SK-MEL-5 (cell line): ENCODE measurements around the gene MT4. TPM values are rescaled to one million over a fixed set of nuclear protein-coding genes. Genes with fewer than 3 reads are reported as not detected.

Experiments used
- DNase-seq: peaks from one replicate; pipeline ENCODE4 v3.0.0-alpha.2; 2016; ENCODE audit warnings: low read depth, low spot score
- in situ Hi-C: cut with HindIII; loops from 2 replicates; pipeline ENCODE4 v1.10.0; 2016; ENCODE audit warnings: low sequenced_read_pairs, high pct_unique_total_duplicates, low pct_unique_long_range_greater_than_20kb
- total RNA-seq: library from RNA; depleted of rRNA; stranded (reverse); fragments of >200 nt; shearing (Covaris generic); gene quantifications from 2 replicates; pipeline ENCODE4 v1.2.3, GENCODE V29; 2014; rRNA removed

Gene MT4
- total RNA-seq, 1 experiment from 2014 or later: not detected

- peak; percentile 61 for DNase-seq
- in situ Hi-C loops: no loop called here
Observed at GRCh38 chr16:56610017-56610608, 45.2 kb downstream of the MT4 start.

- no peak for DNase-seq
- in situ Hi-C loops: no loop called here
Observed at GRCh38 chr16:56610609-56611111, 45.8 kb downstream of the MT4 start.

GRCh38 chr16:56611281-56611833 is 46.5 kb downstream of the MT4 start:
- DNase-seq: no peak
- in situ Hi-C loops: no loop called here

- in situ Hi-C loops: no loop called here
- DNase-seq: no peak
Observed at GRCh38 chr16:56613706-56614105, 48.8 kb downstream of the MT4 start.

- in situ Hi-C loops: no loop called here
- no peak for DNase-seq
Observed at GRCh38 chr16:56614549-56614991, 49.7 kb downstream of the MT4 start.

- in situ Hi-C loops: no loop called here
- no peak for DNase-seq
Observed at GRCh38 chr16:56615353-56615752, 50.5 kb downstream of the MT4 start.

GRCh38 chr16:56616608-56617211 is 51.8 kb downstream of the MT4 start:
- DNase-seq: no peak
- in situ Hi-C loops: no loop called here

- DNase-seq: no peak
- in situ Hi-C loops: no loop called here
Observed at GRCh38 chr16:56617212-56618085, 52.6 kb downstream of the MT4 start.

GRCh38 chr16:56618138-56618537 is 53.3 kb downstream of the MT4 start:
- no peak for DNase-seq
- in situ Hi-C loops: no loop called here

Other genes with a start within 250 kb of the MT4 start
- 122 and 126 TPM in 2 replicates for gene AMFR, start 139.5 kb upstream of the MT4 start, total RNA-seq
- gene NUDT21, start 113.7 kb upstream of the MT4 start, total RNA-seq: 72.7 and 83.5 TPM in 2 replicates
- 92.6 and 95.1 TPM in 2 replicates for gene OGFOD1, start 113.5 kb upstream of the MT4 start, total RNA-seq
- gene BBS2, start 45.0 kb upstream of the MT4 start, total RNA-seq: 22.8 and 28.3 TPM in 2 replicates
- gene MT3, start 24.5 kb downstream of the MT4 start, total RNA-seq: not detected in 2 replicates
- gene MT2A, start 43.5 kb downstream of the MT4 start, total RNA-seq: 8.8 and 15.0 TPM in 2 replicates
- gene MT1E, start 60.7 kb downstream of the MT4 start, total RNA-seq: not detected in 2 replicates
- not detected in 2 replicates for gene MT1M, start 67.6 kb downstream of the MT4 start, total RNA-seq
- gene MT1A, start 73.6 kb downstream of the MT4 start, total RNA-seq: not detected in 2 replicates
- not detected in 2 replicates for gene MT1B, start 86.8 kb downstream of the MT4 start, total RNA-seq
- 0.24 TPM in 1 of 2 replicates, not detected in the other for gene MT1F, start 92.9 kb downstream of the MT4 start, total RNA-seq
- not detected in 2 replicates for gene MT1G, start 103.0 kb downstream of the MT4 start, total RNA-seq
- not detected in 2 replicates for gene MT1H, start 104.7 kb downstream of the MT4 start, total RNA-seq
- 17.2 and 17.8 TPM in 2 replicates for gene MT1X, start 117.4 kb downstream of the MT4 start, total RNA-seq
- 132 and 134 TPM in 2 replicates for gene NUP93, start 165.1 kb downstream of the MT4 start, total RNA-seq